ENCODE results near the gene SSTR5.

DNA sequence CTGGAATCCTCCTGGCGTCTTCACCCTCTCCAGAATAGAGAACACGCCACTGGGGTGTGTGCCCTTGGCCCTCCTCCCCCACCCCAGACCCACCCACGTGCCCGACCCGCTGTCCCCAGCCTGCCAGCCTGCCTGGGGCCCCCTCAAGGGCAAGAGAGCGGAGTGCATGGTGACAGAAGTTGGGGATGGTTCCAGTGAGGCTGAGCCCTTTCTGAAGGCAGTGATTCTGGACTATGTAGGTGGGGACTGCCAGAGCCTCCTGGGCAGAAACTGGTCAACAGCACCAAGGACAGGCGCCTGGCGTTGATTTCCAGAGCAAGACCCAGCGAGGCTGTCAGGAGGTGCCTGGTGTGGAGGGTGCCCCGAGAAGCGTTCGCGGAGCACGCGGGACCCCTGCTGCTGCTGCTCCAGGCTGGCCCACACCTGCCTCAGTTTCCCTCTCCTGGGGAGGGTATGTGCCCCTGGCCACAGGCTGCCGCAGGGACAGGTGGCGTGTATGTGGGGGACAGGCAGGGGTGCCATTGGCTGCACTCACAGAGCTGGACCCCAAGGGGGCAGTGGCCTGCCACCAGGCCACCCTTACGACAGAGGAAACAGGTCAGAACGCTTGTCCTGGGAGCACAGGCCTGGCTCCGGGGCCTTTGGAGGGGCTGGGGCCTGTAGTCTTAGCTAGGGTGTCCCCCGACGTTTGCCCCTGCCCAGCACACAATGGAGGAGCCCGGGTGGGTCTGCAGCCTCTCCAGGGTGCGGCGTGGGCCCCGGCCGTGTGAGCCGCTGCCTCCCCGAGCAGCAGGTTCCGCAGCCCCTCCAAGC lies 1.2 kb downstream of the SSTR5 start:
- TF ChIP-seq, protein P1, sequence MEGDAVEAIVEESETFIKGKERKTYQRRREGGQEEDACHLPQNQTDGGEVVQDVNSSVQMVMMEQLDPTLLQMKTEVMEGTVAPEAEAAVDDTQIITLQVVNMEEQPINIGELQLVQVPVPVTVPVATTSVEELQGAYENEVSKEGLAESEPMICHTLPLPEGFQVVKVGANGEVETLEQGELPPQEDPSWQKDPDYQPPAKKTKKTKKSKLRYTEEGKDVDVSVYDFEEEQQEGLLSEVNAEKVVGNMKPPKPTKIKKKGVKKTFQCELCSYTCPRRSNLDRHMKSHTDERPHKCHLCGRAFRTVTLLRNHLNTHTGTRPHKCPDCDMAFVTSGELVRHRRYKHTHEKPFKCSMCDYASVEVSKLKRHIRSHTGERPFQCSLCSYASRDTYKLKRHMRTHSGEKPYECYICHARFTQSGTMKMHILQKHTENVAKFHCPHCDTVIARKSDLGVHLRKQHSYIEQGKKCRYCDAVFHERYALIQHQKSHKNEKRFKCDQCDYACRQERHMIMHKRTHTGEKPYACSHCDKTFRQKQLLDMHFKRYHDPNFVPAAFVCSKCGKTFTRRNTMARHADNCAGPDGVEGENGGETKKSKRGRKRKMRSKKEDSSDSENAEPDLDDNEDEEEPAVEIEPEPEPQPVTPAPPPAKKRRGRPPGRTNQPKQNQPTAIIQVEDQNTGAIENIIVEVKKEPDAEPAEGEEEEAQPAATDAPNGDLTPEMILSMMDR (IDR thresholded peaks at IDR 0.05) = no peak
- no peak for TF ChIP-seq POLR2A (IDR thresholded peaks at IDR 0.05)
